IMR-90 (cell line): ENCODE measurements around the gene GTPBP10. TPM values are rescaled to one million over a fixed set of nuclear protein-coding genes. Genes with fewer than 3 reads are reported as not detected.

ENCODE experiments used
- ATAC-seq: fragments of 200-7000 bp; cut with Tn5 transposase; 2 replicates; pipeline ENCODE4 v1.9.1; 2020; ENCODE audit warnings: low read depth, mild to moderate bottlenecking, moderate library complexity
- BruUV-seq: library from RNA; stranded (reverse); fragments of 400-500 nt; replicated peaks from 2 replicates; lab custom pipeline; 2021; lab: Mats Ljungman, UMichigan
- CTCF ChIA-PET: fragments of 300-600 bp; formaldehyde crosslinking; extraction: SDS; loops from one replicate; lab custom pipeline; 2021; ENCODE audit warnings: antibody characterized with exemption; lab: Yijun Ruan, JAX
- POLR2A ChIA-PET: fragments of 300-600 bp; sonication (Branson Sonifier 250); formaldehyde crosslinking; loops from one replicate; lab custom pipeline; 2022; ENCODE audit warnings: antibody characterized with exemption; ENCODE audit not compliant: unreplicated experiment; lab: Charles Lee
- DNase-seq: peaks from one replicate; pipeline ENCODE4 v3.0.0; 2013
- H2AFZ ChIP-seq: replicated peaks from 2 replicates; pipeline ENCODE3; 2013; ENCODE audit warnings: low read length, mild to moderate bottlenecking; ENCODE audit not compliant: poor library complexity
- H2AK5ac ChIP-seq: 2 replicates; pipeline ENCODE4 v1.6.1; 2013; ENCODE audit warnings: low read depth, low read length, inconsistent platforms
- H2AK9ac ChIP-seq: replicated peaks from 2 replicates; pipeline ENCODE3; 2013; ENCODE audit warnings: mild to moderate bottlenecking, low read depth, low read length, moderate library complexity; ENCODE audit not compliant: poor library complexity
- H2BK120ac ChIP-seq: 2 replicates; pipeline ENCODE4 v1.6.1; 2013; ENCODE audit warnings: low read depth, low read length, inconsistent platforms
- H2BK15ac ChIP-seq: 3 replicates; pipeline ENCODE4 v1.6.1; 2013; ENCODE audit warnings: low read depth, low read length, inconsistent platforms
- H2BK20ac ChIP-seq: 2 replicates; pipeline ENCODE4 v1.6.1; 2013; ENCODE audit warnings: low read depth, mild to moderate bottlenecking, inconsistent platforms, low read length, moderate library complexity
- H2BK5ac ChIP-seq: 2 replicates; pipeline ENCODE4 v1.6.1; 2013; ENCODE audit warnings: mild to moderate bottlenecking, low read depth, low read length, inconsistent platforms; ENCODE audit not compliant: poor library complexity, severe bottlenecking
- H3K14ac ChIP-seq: replicated peaks from 2 replicates; pipeline ENCODE4 v1.6.1; 2013; ENCODE audit warnings: low read depth, low read length, inconsistent platforms
- H3K18ac ChIP-seq: 2 replicates; pipeline ENCODE4 v1.6.1; 2013; ENCODE audit warnings: low read depth, low read length, control low read depth
- H3K23ac ChIP-seq: 2 replicates; pipeline ENCODE4 v1.6.1; 2013; ENCODE audit warnings: low read depth, low read length, inconsistent platforms
- H3K27ac ChIP-seq: 2 replicates; pipeline ENCODE4 v1.5.1; 2013; ENCODE audit warnings: mild to moderate bottlenecking, control low read depth, low read length; ENCODE audit not compliant: insufficient read depth
- H3K27me3 ChIP-seq: 2 replicates; pipeline ENCODE4 v1.6.1; 2013; ENCODE audit warnings: low read length; ENCODE audit not compliant: control insufficient read depth, insufficient read depth
- H3K36me3 ChIP-seq: 2 replicates; pipeline ENCODE4 v1.6.1; 2013; ENCODE audit warnings: low read length, mixed read lengths; ENCODE audit not compliant: control insufficient read depth, insufficient read depth
- H3K4ac ChIP-seq: 2 replicates; pipeline ENCODE4 v1.6.1; 2013; ENCODE audit warnings: low read depth, low read length, inconsistent platforms
- H3K4me1 ChIP-seq: 2 replicates; pipeline ENCODE4 v1.6.1; 2013; ENCODE audit warnings: low read length, mixed read lengths; ENCODE audit not compliant: control insufficient read depth, insufficient read depth
- H3K4me2 ChIP-seq: 2 replicates; pipeline ENCODE4 v1.6.1; 2013; ENCODE audit warnings: low read depth, mild to moderate bottlenecking, control low read depth, low read length, moderate library complexity
- H3K4me3 ChIP-seq: 2 replicates; pipeline ENCODE4 v1.5.1; 2013; ENCODE audit warnings: low read depth, mild to moderate bottlenecking, control low read depth, low read length, moderate library complexity; ENCODE audit not compliant: insufficient read depth
- H3K56ac ChIP-seq: 2 replicates; pipeline ENCODE4 v1.6.1; 2013; ENCODE audit warnings: low read length, inconsistent platforms; ENCODE audit not compliant: insufficient read depth; ENCODE audit errors: extremely low read depth
- H3K79me1 ChIP-seq, 2 experiments: 2 replicates each; pipeline ENCODE4 v1.6.1; 2013; ENCODE audit warnings: low read length in 2 of 2, inconsistent platforms in 1 of 2, low read depth in 1 of 2
- H3K9ac ChIP-seq: 2 replicates; pipeline ENCODE4 v1.6.1; 2013; ENCODE audit warnings: low read depth, low read length, control low read depth
- H3K9me1 ChIP-seq: 2 replicates; pipeline ENCODE4 v1.6.1; 2013; ENCODE audit warnings: low read length, inconsistent platforms; ENCODE audit not compliant: insufficient read depth
- H3K9me3 ChIP-seq: 2 replicates; pipeline ENCODE4 v1.6.1; 2013; ENCODE audit warnings: low read length; ENCODE audit not compliant: control insufficient read depth, insufficient read depth
- H4K20me1 ChIP-seq: 2 replicates; pipeline ENCODE4 v1.6.1; 2013; ENCODE audit warnings: low read length, inconsistent platforms; ENCODE audit not compliant: insufficient read depth
- H4K5ac ChIP-seq: 2 replicates; pipeline ENCODE4 v1.6.1; 2013; ENCODE audit warnings: mild to moderate bottlenecking, low read depth, low read length, control low read depth
- H4K8ac ChIP-seq, 2 experiments: 2 replicates each; pipeline ENCODE4 v1.6.1; 2013; ENCODE audit warnings: low read depth in 2 of 2, low read length in 2 of 2, control low read depth in 1 of 2, inconsistent platforms in 1 of 2
- H4K91ac ChIP-seq: 2 replicates; pipeline ENCODE4 v1.6.1; 2013; ENCODE audit warnings: low read depth, low read length, inconsistent platforms; ENCODE audit not compliant: insufficient read depth
- BHLHE40 ChIP-seq: fragments of 150-350 bp; IDR thresholded peaks from 2 replicates; pipeline ENCODE4 v1.6.1; 2016; ENCODE audit warnings: mild to moderate bottlenecking, low read depth, low read length
- CHD1 ChIP-seq: IDR thresholded peaks from 2 replicates; pipeline ENCODE4 v1.6.1; 2012; ENCODE audit warnings: low read depth, low read length, improper control_type of control experiment
- CTCF ChIP-seq: conservative IDR thresholded peaks from 2 replicates; pipeline ENCODE4 v1.5.1; 2012; ENCODE audit warnings: mild to moderate bottlenecking, low read depth, low read length, improper control_type of control experiment
- ELK1 ChIP-seq: fragments of 150-350 bp; IDR thresholded peaks from 2 replicates; pipeline ENCODE4 v1.6.1; 2016; ENCODE audit warnings: low read depth, mild to moderate bottlenecking, low read length, moderate library complexity, borderline replicate concordance
- FOS ChIP-seq: fragments of 150-350 bp; IDR thresholded peaks from 2 replicates; pipeline ENCODE4 v1.6.1; 2016; ENCODE audit warnings: low read depth, low read length
- MAFK ChIP-seq: IDR thresholded peaks from 2 replicates; pipeline ENCODE4 v1.6.1; 2012; ENCODE audit warnings: low read depth, low read length, improper control_type of control experiment
- MAZ ChIP-seq: IDR thresholded peaks from 2 replicates; pipeline ENCODE4 v1.6.1; 2012; ENCODE audit warnings: low read depth, mild to moderate bottlenecking, low read length, improper control_type of control experiment, moderate library complexity, borderline replicate concordance
- MXI1 ChIP-seq: IDR thresholded peaks from 2 replicates; pipeline ENCODE4 v1.6.1; 2012; ENCODE audit warnings: low read depth, mild to moderate bottlenecking, low read length, moderate library complexity, borderline replicate concordance
- NFE2L2 ChIP-seq: fragments of 150-350 bp; IDR thresholded peaks from 2 replicates; pipeline ENCODE4 v1.6.1; 2016; ENCODE audit warnings: low read depth, mild to moderate bottlenecking, low read length
- POLR2A ChIP-seq: IDR thresholded peaks from 2 replicates; pipeline ENCODE4 v1.6.1; 2012; ENCODE audit warnings: mild to moderate bottlenecking, low read depth, low read length
- RAD21 ChIP-seq: IDR thresholded peaks from 2 replicates; pipeline ENCODE4 v1.6.1; 2012; ENCODE audit warnings: low read length, improper control_type of control experiment
- RCOR1 ChIP-seq: IDR thresholded peaks from 2 replicates; pipeline ENCODE4 v1.6.1; 2012; ENCODE audit warnings: mild to moderate bottlenecking, low read length, improper control_type of control experiment; ENCODE audit not compliant: insufficient replicate concordance
- RFX5 ChIP-seq: IDR thresholded peaks from 2 replicates; pipeline ENCODE4 v1.8.0; 2012; ENCODE audit warnings: low read depth, mild to moderate bottlenecking, low read length, moderate library complexity
- SMC3 ChIP-seq: fragments of 150-350 bp; IDR thresholded peaks from 2 replicates; pipeline ENCODE4 v1.6.1; 2016; ENCODE audit warnings: low read depth, mild to moderate bottlenecking, antibody characterized with exemption, low read length, moderate library complexity
- WGBS, 2 experiments: methylation state at CpG; one replicate each; pipeline versions ENCODE4 v1.1.5 to v1.1.7; 2013; ENCODE audit warnings: missing lambda C conversion rate in 2 of 2; ENCODE audit not compliant: insufficient read length in 1 of 2; ENCODE audit errors: extremely low coverage in 2 of 2; 5-methylcytosine and 5-hydroxymethylcytosine counted together
- dilution Hi-C: fragments of 300-500 bp; cut with HindIII; formaldehyde crosslinking; loops from one replicate; pipeline ENCODE4 v1.14.3; 2018; ENCODE audit warnings: low sequenced_read_pairs; ENCODE audit not compliant: unreplicated experiment
- in situ Hi-C: fragments of 300-500 bp; cut with MboI; formaldehyde crosslinking; loops from 3 replicates; pipeline ENCODE4 v1.14.3; 2019; ENCODE audit warnings: low sequenced_read_pairs, inconsistent platforms, mixed read lengths
- intact Hi-C: fragments of 100-400 bp; cut with micrococcal nuclease; formaldehyde crosslinking; loops from 2 replicates; pipeline ENCODE4 v1.10.0; 2022
- polyA plus RNA-seq, 3 experiments: library from polyadenylated mRNA; depleted of rRNA; stranded (reverse); fragments of >200 nt; gene quantifications; 2 replicates each; pipeline ENCODE4 v1.2.3, GENCODE V29; 2012; ENCODE audit warnings: low replicate concordance in 1 of 3
- total RNA-seq: library from RNA; depleted of rRNA; stranded (reverse); fragments of >200 nt; gene quantifications from 2 replicates; pipeline ENCODE4 v1.2.3, GENCODE V29; 2012

Gene GTPBP10
- total and polyA plus RNA-seq, 2 of the 4 experiments (the other 2 are of a cell fraction), result 11.5 to 12.8 TPM

GRCh38 chr7:90309872-90310271 lies 36.6 kb upstream of the GTPBP10 start:
- Histone ChIP-seq H3K23ac (no peak overlapping the region), H3K4me1 (no peaks in the 10 kb centered on the region), H4K8ac (no peak overlapping the region), H3K27ac (no peak overlapping the region), H2BK15ac (no peak overlapping the region), H2BK20ac (no peak overlapping the region), H4K91ac (no peak overlapping the region), H3K4me3 (no peak overlapping the region), H3K18ac (no peak overlapping the region), H2BK5ac (no peak overlapping the region), H2AK9ac (no peak overlapping the region), H3K36me3 (no peaks in the 10 kb centered on the region), H3K79me1 (no peaks in the 10 kb centered on the region), H3K4me2 (no peak overlapping the region), H3K14ac (no peak overlapping the region), H2AK5ac (no peak overlapping the region), H3K27me3 (no peaks in the 10 kb centered on the region), H3K4ac (no peak overlapping the region), H2BK120ac (no peak overlapping the region), H3K9me1 (no peaks in the 10 kb centered on the region), H3K56ac (no peak overlapping the region), H2AFZ (no peak overlapping the region), H4K20me1 (no peaks in the 10 kb centered on the region), H3K9ac (no peak overlapping the region), H4K5ac (no peak overlapping the region), H3K9me3 (no peaks in the 10 kb centered on the region)
- intact Hi-C loops (no loop called here), dilution Hi-C loops (no loop called here), in situ Hi-C loops (loop anchor here (25.0 kb wide), 1 partner anchor 1523 kb away; the partner anchor contains the start of gene TEX47)
- POLR2A ChIA-PET, result no interaction called here
- BruUV-seq, result no TSS peak
- no CpG with 5 or more reads among the region's 5 CpGs for WGBS, 2 experiments
- TF ChIP-seq MAZ (no peak), BHLHE40 (no peak), POLR2A (no peak), RFX5 (no peak), MAFK (no peak), SMC3 (no peak), ELK1 (no peak), CHD1 (no peak), FOS (no peak), MXI1 (no peak), CTCF (no peak), NFE2L2 (no peak), RAD21 (no peak), RCOR1 (no peak)
- ATAC-seq (no peak), DNase-seq (no peak)
- CTCF ChIA-PET, result no interaction called here
